ENCODE data around the gene IBA57.

GRCh38 chr1:228168563-228169270 lies 3.1 kb downstream of the IBA57 start:
- no peak for TF ChIP-seq CTCF (IDR thresholded peaks at IDR 0.05)
- TF ChIP-seq POLR2A (IDR thresholded peaks at IDR 0.05), result no peak
- TF ChIP-seq POLR2AphosphoS5 (IDR thresholded peaks at IDR 0.05), result no peak
